Keratinocyte (primary cell): ENCODE data around the gene PACC1.

Source experiments
- CTCF ChIP-seq, 3 experiments: IDR thresholded peaks in 1 of 3; conservative IDR thresholded peaks in 1 of 3; optimal IDR thresholded peaks in 1 of 3; 2 replicates in 2 of 3; 3 replicates in 1 of 3; pipeline versions ENCODE3 to v1.5.1; 2011; ENCODE audit warnings: low read length in 3 of 3, mild to moderate bottlenecking in 3 of 3, moderate library complexity in 2 of 3, control low read depth in 1 of 3, inconsistent platforms in 1 of 3; ENCODE audit not compliant: insufficient read depth in 2 of 3; ENCODE audit errors: extremely low read depth in 1 of 3
- EZH2 ChIP-seq: IDR thresholded peaks from one replicate; pipeline ENCODE4 v1.6.1; 2012; ENCODE audit warnings: inconsistent platforms, mild to moderate bottlenecking, low read length, moderate library complexity

- TF ChIP-seq CTCF (optimal IDR thresholded peaks at IDR 0.05 in 1 of 3, IDR thresholded peaks at IDR 0.05 in 1 of 3, conservative IDR thresholded peaks at IDR 0.05 in 1 of 3; ENCODE audit: extremely low read depth in 1 of 3, insufficient read depth in 2 of 3, low read length in 3 of 3), result no peak
- TF ChIP-seq EZH2, result no peak
Observed at GRCh38 chr1:212453156-212453857, 38.6 kb upstream of the PACC1 start.
